Hematopoietic multipotent progenitor cell treated with erythropoietin and hydrocortisone succinate and interleukin-3 and kit ligand, for 6 days (in vitro differentiated cells): Measurements from ENCODE around the gene BNC2.

ENCODE experiments used
- DNase-seq: peaks from one replicate; pipeline ENCODE4 v3.0.0-alpha.2; 2015

BNC2 gene

GRCh38 chr9:16705111-16705604 lies 165.3 kb downstream of the BNC2 start:
- DNase-seq: no peak

- no peak for DNase-seq
Measured at GRCh38 chr9:16704116-16705110, 166.1 kb downstream of the BNC2 start.

- no peak for DNase-seq
Measured at GRCh38 chr9:16701347-16701746, 169.1 kb downstream of the BNC2 start.

GRCh38 chr9:16693616-16694015 lies 176.9 kb downstream of the BNC2 start:
- no peak for DNase-seq

GRCh38 chr9:16690628-16691027 lies 179.8 kb downstream of the BNC2 start:
- DNase-seq: no peak

DNA sequence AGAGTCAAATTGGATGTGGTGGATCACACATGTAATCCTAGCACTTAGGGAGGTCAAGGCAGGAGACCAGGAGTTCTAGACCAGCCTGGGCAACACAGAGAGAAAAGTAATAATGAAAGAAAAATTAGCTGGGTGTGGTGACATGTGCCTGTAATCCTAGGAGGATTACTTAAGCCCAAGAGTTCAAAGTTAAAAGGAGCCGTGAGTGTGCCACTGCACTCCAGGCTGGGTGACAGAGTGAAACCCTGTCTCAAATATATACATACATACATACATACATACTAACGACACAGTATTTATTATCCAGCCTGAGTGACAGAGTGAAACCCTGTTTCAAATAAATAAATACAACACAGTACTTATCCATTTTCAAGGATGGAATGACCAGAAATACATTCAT lies 180.3 kb downstream of the BNC2 start:
- DNase-seq: no peak

GRCh38 chr9:16689351-16689938 lies 181.0 kb downstream of the BNC2 start:
- no peak for DNase-seq

GRCh38 chr9:16688814-16689213 lies 181.7 kb downstream of the BNC2 start:
- no peak for DNase-seq

GRCh38 chr9:16687678-16688369 lies 182.6 kb downstream of the BNC2 start:
- DNase-seq: no peak

- no peak for DNase-seq
Measured at GRCh38 chr9:16683326-16683725, 187.1 kb downstream of the BNC2 start.

GRCh38 chr9:16682273-16682672 lies 188.2 kb downstream of the BNC2 start:
- DNase-seq: no peak

DNA sequence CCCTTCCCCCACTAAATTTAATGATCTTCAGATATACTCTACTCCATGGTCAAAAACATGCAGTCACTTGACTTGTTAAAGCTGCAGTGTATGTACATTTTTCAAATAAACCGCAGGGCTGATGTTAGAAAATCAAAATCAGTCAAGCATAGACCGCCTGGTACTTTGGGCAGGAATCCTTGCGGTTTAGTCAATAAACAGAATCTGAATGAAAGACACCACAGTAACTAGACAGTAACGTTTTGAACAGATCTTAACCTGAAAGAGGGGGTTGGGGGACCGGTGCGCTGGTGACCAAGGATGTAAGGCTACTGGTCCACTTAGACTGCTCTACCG lies 188.8 kb downstream of the BNC2 start:
- DNase-seq: no peak

GRCh38 chr9:16680975-16681651 lies 189.4 kb downstream of the BNC2 start:
- no peak for DNase-seq

DNA sequence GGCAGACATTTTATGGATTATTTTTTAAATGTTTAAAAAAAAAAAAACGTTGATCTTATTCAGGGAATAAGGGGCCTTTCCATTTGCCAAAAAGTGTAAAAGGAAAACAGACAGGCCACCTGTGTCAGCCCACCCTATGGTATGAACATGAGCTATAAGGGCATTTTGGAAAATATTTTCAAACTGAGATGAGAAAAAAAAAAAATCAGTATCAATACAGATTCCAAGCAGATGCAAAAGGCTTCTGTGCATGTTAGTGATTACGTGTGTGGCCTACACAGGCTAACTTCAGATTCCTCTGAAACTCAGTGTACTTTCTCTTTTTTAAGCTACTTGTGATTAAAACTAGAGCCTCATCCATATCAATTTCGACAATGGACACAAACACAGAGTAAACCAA lies 189.9 kb downstream of the BNC2 start:
- no peak for DNase-seq

DNA sequence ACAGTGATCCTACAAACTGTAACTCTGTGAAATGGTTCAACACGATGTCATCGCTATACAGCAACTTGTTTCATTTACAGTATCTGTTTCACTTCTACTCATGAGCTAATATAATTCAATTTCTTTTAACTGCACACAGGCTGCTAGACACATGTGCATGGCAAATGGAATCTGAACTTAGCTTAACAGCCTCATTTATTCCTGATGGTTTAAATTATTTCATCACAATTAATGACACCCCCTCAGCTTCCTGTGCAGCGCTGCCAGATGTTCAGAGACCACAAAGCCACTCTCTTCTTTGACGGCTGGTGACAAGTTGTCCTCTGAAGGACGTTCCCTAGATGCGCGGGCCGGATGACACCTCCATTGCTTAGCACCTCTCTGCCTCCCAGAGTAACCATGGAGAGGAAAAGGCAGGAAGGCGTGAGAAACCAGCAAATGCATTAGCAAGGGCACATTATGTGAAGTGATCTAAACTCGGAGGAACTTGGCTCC lies 191.1 kb downstream of the BNC2 start:
- no peak for DNase-seq

GRCh38 chr9:16676519-16676918 lies 194.0 kb downstream of the BNC2 start:
- no peak for DNase-seq

- no peak for DNase-seq
Measured at GRCh38 chr9:16675131-16675530, 195.3 kb downstream of the BNC2 start.

GRCh38 chr9:16673171-16673570 lies 197.3 kb downstream of the BNC2 start:
- DNase-seq: no peak

- DNase-seq: no peak
Measured at GRCh38 chr9:16672501-16672900, 198.0 kb downstream of the BNC2 start.

DNA sequence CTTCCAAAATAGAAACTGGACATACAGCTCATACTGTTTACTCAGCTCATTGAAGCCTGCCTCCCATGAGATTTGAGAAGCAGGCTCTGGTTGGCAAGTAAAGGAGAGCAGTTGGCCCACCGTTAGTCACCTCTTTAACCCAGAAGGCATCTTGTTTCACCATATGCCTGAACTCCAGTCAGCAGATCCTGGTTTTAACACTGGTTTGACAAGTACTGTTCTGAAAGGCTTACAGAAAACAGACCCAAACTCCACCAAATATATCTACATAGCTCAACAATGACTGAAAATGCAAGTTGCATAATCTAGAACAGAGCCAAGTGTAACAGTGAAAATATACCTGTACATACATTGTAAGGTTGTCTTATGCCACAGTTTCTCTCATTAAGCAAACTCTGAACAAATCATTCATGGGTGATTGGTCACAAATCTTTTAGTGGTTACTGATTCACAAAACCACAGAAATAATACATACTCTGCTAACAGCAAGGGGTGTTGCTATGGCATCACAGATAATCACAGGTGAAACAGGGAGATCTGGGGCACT lies 198.8 kb downstream of the BNC2 start:
- no peak for DNase-seq

DNA sequence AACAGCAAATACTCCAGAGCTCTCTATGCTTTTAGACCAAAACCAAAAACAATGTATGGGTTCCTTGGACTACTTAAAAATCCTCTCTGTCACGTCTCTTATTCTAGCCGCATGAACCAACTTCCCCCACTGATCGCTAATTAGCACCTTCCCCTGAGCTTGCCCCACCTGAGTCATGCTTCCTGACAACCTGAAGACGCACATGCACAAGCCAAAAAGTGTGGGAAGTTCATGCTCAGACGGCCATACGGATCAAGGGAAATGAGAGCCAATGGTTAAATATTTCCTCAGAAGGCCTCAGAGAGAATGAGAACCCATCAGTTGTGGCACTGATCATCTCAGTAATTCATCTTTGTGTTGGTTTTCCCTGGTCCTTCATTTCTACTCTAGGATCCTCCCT lies 199.7 kb downstream of the BNC2 start:
- DNase-seq: no peak

- no peak for DNase-seq
Measured at GRCh38 chr9:16668734-16669295, 201.7 kb downstream of the BNC2 start.
